Omental fat pad (tissue), 4 donors: Measurements from ENCODE around the gene HS6ST3. TPM values are rescaled to one million over a fixed set of nuclear protein-coding genes. Genes with fewer than 3 reads are reported as not detected.

Experiments
- ATAC-seq: fragments of 150-250 bp; one replicate; pipeline ENCODE4 v1.9.1; 2016; ENCODE audit warnings: mild to moderate bottlenecking, moderate library complexity; ENCODE audit not compliant: low FRiP score
- DNase-seq: peaks from one replicate; pipeline ENCODE4 v3.0.0-alpha.2; 2019; ENCODE audit warnings: low spot score
- CTCF ChIP-seq, 3 donors: fragments of 450-650 bp; IDR thresholded peaks; one replicate each; pipeline ENCODE4 v1.5.1; 2016 to 2017; ENCODE audit warnings: antibody characterized with exemption in 3 of 3, mild to moderate bottlenecking in 3 of 3, moderate library complexity in 2 of 3
- total RNA-seq, 4 donors: library from RNA; depleted of rRNA; stranded (reverse); fragments of >200 nt; gene quantifications; one replicate each; pipeline ENCODE4 v1.1.0, GENCODE V29; 2016

The HS6ST3 gene
- total RNA-seq, 4 donors from 2014 or later = 0.09 to 0.32 (median 0.24) TPM; not detected in 1

GRCh38 chr13:96544957-96545356 is 455.1 kb downstream of the HS6ST3 start:
- ATAC-seq (no peak), DNase-seq (no peak)

GRCh38 chr13:96546463-96546862 is 456.6 kb downstream of the HS6ST3 start:
- no peak for TF ChIP-seq CTCF (IDR thresholded peaks at IDR 0.05)
- no peak for DNase-seq
- no peak for ATAC-seq

More at GRCh38 chr13:96544957-96545356, 455.1 kb downstream of the HS6ST3 start:
- TF ChIP-seq CTCF (IDR thresholded peaks at IDR 0.05) = no peak

GRCh38 chr13:96551546-96551945 is 461.6 kb downstream of the HS6ST3 start:
- no peak for TF ChIP-seq CTCF (IDR thresholded peaks at IDR 0.05)
- no peak for DNase-seq
- ATAC-seq = no peak

GRCh38 chr13:96552559-96552958 is 462.7 kb downstream of the HS6ST3 start:
- no peak for TF ChIP-seq CTCF (IDR thresholded peaks at IDR 0.05)
- DNase-seq (no peak), ATAC-seq (no peak)

GRCh38 chr13:96553796-96554195 is 463.9 kb downstream of the HS6ST3 start:
- DNase-seq (no peak), ATAC-seq (no peak)
- TF ChIP-seq CTCF (IDR thresholded peaks at IDR 0.05) = no peak

- no peak for TF ChIP-seq CTCF (IDR thresholded peaks at IDR 0.05)
- DNase-seq = no peak
- no peak for ATAC-seq
These were observed 483.7 kb downstream of the HS6ST3 start for GRCh38 chr13:96573563-96573962.

GRCh38 chr13:96575423-96576320 is 485.8 kb downstream of the HS6ST3 start:
- no peak for TF ChIP-seq CTCF (IDR thresholded peaks at IDR 0.05)
- DNase-seq = no peak
- no peak for ATAC-seq
